ENCODE measurements around the gene SZRD1.

Gene SZRD1

GRCh38 chr1:16441282-16441665 is 74.2 kb downstream of the SZRD1 start:
- no peak for DNase-seq

- no peak for DNase-seq
Measured at GRCh38 chr1:16442265-16442664, 75.2 kb downstream of the SZRD1 start.

DNA sequence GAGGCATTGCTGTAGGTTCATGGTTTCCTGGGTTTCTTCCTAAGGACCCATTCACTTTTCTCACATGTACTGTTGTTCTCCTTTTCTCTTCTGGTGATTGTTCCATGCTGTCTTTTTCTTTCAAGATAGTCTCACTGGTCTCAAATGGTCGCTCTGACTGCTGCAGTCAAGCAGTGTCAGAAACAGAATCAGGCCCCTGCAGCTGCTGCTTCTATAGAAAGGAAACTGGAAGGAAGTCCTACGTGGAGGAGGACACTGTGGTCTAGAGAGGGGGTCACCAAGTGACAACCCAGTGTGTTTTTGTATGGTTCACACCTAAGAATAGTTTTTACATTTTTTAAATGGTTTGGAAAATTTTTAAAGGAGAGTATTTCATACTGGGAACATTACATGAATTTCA is 75.9 kb downstream of the SZRD1 start:
- DNase-seq, result no peak

DNA sequence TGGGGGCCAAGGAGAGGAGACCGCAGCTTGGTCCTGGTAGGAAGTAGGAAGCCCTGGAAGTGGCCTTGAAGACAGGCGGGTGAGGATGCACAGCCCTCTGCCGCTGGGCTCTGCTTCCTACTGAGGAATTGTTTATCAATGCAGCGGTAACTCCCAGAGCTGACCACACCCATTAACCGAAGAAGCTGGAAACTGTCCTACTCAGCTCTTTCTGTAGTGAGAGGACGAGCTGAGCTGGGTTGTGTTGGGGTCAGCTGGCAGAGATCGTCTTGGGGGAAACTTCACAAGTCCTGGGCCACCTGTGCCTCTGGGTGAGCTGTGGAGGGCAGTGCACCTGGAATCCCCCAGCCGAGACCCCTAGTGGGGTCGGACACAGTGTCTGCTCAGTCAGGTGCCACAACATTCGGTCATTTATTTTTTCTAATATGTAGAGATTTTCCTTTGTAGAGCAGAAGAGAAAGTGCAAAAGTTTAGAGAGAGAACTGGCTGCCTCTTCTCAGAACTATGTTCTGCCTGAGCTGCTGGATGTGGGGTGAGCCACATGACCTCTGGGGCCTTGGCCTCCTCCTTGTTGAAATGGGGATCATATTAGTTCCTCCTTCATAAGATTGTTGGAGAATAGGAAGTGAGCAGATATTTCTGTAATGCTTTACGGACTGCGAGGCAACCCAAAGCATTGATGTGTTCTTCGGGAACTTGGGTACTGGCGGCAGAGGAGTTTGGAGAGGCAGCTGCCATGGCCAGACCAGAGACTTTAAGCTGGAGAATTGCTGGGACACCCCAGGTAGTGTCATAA is 77.1 kb downstream of the SZRD1 start:
- DNase-seq, result no peak

GRCh38 chr1:16445052-16445451 is 78.0 kb downstream of the SZRD1 start:
- no peak for DNase-seq

- no peak for DNase-seq
Measured at GRCh38 chr1:16446116-16446515, 79.1 kb downstream of the SZRD1 start.

DNA sequence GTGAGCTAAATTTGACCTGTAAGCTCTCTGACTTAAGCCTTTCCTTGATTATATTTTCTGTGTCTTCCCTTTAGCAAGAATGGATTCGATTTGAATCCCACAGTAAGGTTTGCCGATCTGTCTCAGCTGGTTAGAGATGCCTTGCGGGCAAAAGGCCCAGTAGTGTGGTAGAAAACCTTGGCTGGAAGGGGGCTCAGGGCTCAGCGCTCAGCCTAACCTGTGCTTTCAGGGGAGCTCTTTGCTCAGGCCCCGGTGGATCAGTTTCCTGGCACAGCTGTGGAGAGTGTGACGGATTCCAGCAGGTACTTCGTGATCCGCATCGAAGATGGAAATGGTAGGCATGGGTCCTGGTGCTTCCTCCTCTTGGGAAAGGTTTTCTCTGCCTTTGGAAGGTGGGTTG is 80.6 kb downstream of the SZRD1 start:
- DNase-seq, result no peak

Measured in NCI-H187 (cell line).